T-helper 1 cell treated with Interleukin-12 subunit alpha and Interleukin-12 subunit beta and Interleukin-4 antibody, amounts not matched to agents 30 ng/mL and 1 ng/mL, for 36 hours (primary cell): ENCODE results near the gene JRKL. TPM values are rescaled to one million over a fixed set of nuclear protein-coding genes. Genes with fewer than 3 reads are reported as not detected.

ENCODE experiments used
- intact Hi-C: fragments of 100-400 bp; cut with micrococcal nuclease; formaldehyde crosslinking; loops from one replicate; pipeline ENCODE4 v1.15.1; 2024
- total RNA-seq: library from RNA; stranded (reverse); gene quantifications from 2 replicates; pipeline ENCODE4 v1.2.3, GENCODE V29; 2022

Gene JRKL
- total RNA-seq: 8.6 and 8.9 TPM in 2 replicates

DNA sequence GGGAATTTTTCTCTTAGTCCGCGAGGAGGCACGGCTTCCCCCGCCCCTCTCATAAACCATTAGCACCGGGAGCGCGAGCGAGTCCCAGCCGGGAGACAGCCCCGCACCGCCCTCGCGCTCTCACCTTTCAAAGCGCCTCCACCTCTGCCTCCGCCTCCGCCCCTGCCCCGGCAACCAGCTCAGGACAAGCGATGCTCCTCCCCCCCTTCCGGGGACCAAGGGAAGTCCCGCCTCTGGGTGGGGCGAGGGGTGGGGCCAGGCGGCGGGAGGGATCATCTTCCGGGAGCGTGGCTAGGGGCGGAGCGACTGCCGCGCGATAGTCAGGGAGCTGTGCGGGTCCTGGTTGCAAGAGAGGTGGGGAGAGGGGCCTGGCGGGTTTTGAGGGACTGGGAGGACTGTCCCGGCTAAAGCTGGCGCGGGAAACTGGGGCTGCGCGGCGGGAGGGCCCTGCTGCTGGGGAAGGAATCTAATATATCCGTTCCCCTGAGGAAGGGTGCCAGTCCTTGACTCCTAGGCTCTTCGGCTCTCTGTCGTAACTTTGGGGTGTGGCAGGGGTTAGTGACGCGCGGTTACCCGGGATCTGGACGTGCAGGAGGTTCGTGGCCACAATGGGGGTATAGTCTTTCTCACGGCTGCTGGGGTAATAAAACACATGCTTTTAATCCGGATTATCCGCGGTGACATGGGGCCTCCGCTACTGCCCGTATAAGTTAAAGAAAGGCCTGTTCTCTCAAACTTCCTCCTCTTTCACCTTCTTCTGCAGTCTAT, at the start of gene JRKL, which contains the start of gene CCDC82:
Gene JRKL, plus strand, starts transcription at position 294 of the 768 bp plus-strand sequence. CDS start 637 bp downstream, outside the sequence.
Gene CCDC82, minus strand, starts transcription at position 193 of the 768 bp plus-strand sequence. CDS start 5,165 bp downstream, outside the sequence.
- intact Hi-C loops: loop anchor here (1.0 to 5.0 kb wide), 14 partner anchors 47 to 1897 kb away; partner anchors contain the start of genes ANKRD49, CEP57, CWC15 and ENDOD1

- intact Hi-C loops: loop anchor here (5.0 kb wide), 2 partner anchors 1108 to 1253 kb away; partner anchors contain the start of genes ENDOD1 and SESN3
These were observed 49.3 kb upstream of the JRKL start for GRCh38 chr11:96340555-96340885.

DNA sequence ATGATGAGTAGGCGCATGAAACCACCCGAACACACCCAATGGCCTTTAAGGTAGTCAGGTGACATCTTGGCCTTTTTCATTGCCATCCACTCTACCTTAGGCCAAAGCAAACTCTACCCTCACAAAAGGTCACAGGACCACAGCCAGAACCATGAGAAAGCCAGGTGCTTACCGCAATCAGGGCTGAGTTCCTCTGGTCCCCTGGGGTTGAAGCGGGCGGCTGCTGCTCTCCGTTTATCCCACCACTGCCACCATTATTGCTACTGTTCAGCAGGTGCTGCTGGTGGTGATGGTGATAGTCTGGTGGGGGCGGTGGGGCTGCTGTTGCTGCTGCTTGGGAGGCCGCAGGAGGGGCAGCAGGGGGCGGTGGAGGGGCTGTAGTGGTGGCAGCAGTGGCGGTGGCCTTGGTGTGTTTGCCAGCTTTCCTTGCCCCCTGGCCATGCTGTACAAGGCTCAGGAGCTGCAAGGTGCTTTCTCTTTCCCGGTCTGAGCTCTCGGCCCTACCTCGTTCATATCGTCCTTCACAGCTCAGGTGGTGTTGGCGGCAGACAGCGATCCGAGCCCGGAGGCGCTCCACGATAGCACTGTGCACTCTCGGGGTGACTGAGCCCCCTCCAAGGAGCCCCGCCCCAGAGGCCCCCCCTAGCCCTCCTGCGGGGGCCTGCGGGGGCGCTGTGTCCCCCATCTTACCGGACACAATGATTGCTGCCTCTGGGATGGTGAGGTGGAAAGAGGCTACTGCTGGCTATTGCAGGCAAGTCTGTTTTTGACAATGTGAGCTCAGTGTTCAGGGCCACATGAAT, 48.4 kb upstream of the JRKL start:
- intact Hi-C loops: loop anchor here (1.0 to 5.0 kb wide), 10 partner anchors 8 to 1799 kb away; partner anchors contain the start of genes ENDOD1, FUT4 and SESN3

GRCh38 chr11:96342014-96342960, 47.5 kb upstream of the JRKL start:
- intact Hi-C loops: loop anchor here (1.0 to 5.0 kb wide), 7 partner anchors 127 to 1799 kb away; partner anchors contain the start of genes ENDOD1, FUT4 and SESN3

DNA sequence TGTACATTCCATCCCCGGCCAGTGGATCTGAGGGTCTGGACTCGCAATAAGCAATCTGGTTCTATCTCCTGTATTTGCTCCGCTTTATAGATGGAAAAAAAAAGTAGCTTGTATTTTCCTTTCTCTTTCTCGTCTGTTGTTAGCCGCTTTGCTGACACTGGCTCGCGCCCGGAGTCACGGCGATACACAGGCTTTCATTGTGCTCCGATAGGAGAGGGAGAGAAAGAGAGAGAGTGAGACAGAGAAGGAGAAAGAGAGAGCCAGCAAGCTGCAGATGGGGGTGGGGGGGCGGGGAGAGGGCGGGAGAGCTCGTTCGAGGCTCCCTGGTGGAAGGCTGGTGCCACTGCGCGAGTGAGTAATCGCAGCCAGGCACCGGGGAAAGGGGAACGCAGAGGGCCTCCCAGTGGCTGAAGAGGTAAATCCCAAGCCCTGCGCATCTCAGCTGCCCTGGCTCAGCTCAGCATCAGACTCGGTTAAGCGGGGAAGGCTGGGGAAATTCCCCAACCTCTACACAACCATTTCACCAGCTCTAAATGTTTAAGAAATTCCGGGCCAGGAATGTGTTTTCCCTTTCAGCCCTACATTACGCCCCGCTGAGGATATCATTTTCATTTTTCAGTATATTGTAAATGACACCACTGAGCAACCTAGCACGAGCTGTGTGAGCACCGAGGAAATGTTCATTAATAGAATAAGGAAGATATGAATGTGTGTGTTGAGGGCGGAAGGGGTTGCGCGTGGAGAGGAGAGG, 46.7 kb upstream of the JRKL start, which contains the start of gene MAML2:
Gene MAML2, minus strand, starts transcription at position 235 of the 751 bp plus-strand sequence. CDS start 1,300 bp downstream, outside the sequence.
- intact Hi-C loops: loop anchor here (1.0 to 5.0 kb wide), 20 partner anchors 36 to 1800 kb away; partner anchors contain the start of genes CCDC82, ENDOD1, FAM76B and FUT4

- intact Hi-C loops: no loop called here
These were observed 33.0 kb upstream of the JRKL start for GRCh38 chr11:96356848-96357247.

GRCh38 chr11:96357794-96358193, 32.0 kb upstream of the JRKL start:
- intact Hi-C loops: no loop called here

GRCh38 chr11:96358321-96358720, 31.5 kb upstream of the JRKL start:
- intact Hi-C loops: no loop called here

DNA sequence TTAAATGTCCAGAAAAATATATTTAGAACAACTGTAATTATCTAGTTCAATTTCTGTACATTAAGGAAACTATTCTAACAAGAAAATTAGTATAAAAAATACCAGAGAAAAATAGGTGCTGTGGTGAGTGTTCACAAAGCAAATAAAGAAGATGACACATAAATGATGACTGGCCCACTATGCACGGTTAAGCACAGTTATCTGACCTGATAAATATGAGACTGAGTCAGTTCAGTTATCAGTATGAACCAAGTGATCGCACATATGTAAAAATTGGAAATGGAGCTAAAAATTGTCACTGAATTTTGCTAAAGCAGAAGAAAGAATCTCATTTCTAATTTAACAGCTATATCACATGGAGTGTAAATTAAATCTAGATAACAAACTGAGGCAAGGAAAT, 28.0 kb upstream of the JRKL start:
- intact Hi-C loops: no loop called here

- intact Hi-C loops: no loop called here
These were observed 24.3 kb upstream of the JRKL start for GRCh38 chr11:96365493-96365892.

- intact Hi-C loops: no loop called here
These were observed 23.8 kb upstream of the JRKL start for GRCh38 chr11:96366024-96366423.

DNA sequence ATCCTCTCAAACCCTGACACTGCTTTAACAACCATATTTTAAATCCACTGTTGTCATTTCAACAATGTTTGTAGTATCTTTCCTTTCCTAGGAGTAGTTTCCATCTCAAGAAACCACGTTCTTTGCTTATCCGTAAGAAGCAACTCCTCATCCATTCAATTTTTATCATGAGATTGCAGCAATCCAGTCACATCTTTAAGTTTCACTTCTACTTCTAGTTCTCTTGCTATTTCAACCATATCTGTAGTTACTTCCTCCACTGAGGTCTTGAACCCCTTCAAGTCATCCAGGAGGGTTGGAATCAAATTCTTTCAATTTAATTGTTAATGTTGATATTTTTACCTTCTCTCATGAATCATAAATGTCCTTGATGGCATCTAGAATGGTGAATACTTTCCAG, 22.5 kb upstream of the JRKL start:
- intact Hi-C loops: no loop called here

DNA sequence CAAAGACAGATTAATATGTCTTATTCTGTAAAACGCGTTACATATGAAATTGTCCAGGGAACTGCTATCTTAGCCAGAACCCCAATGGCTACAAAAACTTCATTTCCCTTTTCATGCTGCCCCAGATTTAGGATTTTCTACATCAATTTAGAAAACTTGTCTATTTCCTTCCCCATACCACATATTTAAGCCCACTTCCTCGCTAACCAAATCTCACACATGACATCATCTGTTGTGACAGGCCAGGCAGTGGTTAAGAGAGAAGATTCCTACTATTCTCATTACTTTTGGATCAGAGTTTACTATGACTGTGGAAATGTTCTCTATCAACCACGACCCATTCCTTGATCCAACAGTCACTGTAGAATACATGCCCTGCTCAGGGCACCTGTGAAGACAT, 16.0 kb upstream of the JRKL start:
- intact Hi-C loops: no loop called here

- intact Hi-C loops: no loop called here
These were observed 13.0 kb upstream of the JRKL start for GRCh38 chr11:96376796-96377195.

- intact Hi-C loops: no loop called here
These were observed 5.7 kb upstream of the JRKL start for GRCh38 chr11:96384156-96384555.

- intact Hi-C loops: no loop called here
These were observed 4.6 kb upstream of the JRKL start for GRCh38 chr11:96385187-96385586.

- intact Hi-C loops: loop anchor here (1.0 to 2.0 kb wide), 7 partner anchors 46 to 1321 kb away; partner anchors contain the start of genes CEP57 and MAML2
These were observed 708 bp upstream of the JRKL start for GRCh38 chr11:96388891-96389719.

GRCh38 chr11:96390488-96390792, 627 bp downstream of the JRKL start:
- intact Hi-C loops: loop anchor here (1.0 to 5.0 kb wide), 7 partner anchors 133 to 1897 kb away; partner anchors contain the start of genes ANKRD49, CWC15, ENDOD1 and KDM4D
